HG02981 (cell line): ENCODE results near the gene CDKAL1.

ENCODE experiments used
- ATAC-seq: cut with Tn5 transposase; IDR thresholded peaks from one replicate; pipeline ENCODE4 v1.9.1; 2021; ENCODE audit warnings: mild to moderate bottlenecking, moderate library complexity; ENCODE audit not compliant: unreplicated experiment

Gene CDKAL1

GRCh38 chr6:20998748-20999448 lies 464.6 kb downstream of the CDKAL1 start:
- ATAC-seq, result no peak

GRCh38 chr6:21000331-21000801 lies 466.1 kb downstream of the CDKAL1 start:
- no peak for ATAC-seq

GRCh38 chr6:21001736-21002135 lies 467.5 kb downstream of the CDKAL1 start:
- no peak for ATAC-seq

DNA sequence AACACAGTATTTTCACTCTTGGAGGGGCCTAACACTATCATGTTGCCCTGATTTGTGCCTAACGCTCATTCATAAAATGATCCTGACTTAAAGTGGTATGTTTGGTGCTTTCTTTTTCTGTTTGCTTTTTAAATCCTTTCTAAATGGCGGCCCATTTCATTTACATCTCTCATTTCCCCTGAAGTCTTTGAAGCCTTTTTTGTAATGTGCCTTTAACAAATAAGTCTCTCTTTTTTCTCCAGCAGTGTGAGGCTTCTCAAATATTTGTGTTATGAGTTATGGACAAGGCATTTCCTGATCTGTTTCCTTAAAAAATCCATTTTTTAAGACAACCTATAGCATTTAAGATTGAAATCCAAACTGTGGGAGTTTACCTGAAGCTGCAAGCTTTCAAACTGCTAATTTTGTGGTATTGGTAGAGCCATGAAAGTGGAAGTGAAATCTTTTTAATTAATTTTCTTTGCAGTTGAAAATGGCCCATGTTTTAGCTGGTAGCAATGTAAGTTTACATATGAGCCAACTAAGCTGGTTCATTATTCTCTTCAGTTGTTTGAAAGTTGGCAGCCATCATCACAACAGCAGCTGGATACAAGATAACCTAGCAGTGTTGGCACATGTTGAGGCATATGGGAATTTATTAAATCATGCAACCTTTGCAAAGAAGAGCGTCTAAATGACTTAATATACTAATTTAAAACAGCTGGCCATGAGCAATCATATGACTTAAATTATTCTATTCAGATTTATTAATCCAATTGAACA lies 469.7 kb downstream of the CDKAL1 start:
- peak; percentile 68 for ATAC-seq

DNA sequence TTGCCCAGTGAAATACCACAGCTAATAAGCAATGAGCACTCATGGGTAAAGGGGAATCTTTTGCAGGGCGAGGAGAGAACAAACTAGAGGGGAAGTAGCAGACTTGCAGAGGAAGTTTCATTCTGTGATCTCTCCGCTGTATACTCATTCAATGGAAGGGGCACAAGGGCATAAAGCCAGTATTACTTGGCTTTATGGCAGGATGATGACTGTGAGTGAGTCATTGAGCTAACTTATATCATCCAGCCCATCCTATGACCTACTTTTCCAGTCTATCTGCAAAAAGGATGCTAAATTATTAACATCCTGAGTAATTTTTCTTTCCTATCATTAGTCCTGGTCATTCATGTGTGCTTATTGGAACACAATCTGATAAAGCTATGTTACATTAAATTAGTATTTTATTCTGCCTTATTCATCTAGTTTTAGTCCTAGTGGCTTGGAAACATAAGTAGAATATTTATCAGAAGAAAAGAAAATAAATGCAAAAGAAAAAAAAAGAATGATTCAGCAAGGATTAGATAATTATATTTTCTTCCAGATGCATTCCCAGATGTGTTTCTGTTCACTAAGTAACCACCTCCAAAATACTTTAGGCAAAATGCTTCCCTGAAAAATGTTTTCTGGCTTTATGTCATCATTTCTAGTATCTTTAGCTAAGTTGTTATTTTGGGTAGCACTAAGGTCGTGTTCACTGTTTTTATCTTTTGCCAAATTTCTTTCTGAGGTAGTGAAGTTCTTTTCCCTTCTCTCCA lies 471.7 kb downstream of the CDKAL1 start:
- ATAC-seq, result peak; percentile 46

- ATAC-seq, result no peak
Measured at GRCh38 chr6:21019614-21020013, 485.4 kb downstream of the CDKAL1 start.

DNA sequence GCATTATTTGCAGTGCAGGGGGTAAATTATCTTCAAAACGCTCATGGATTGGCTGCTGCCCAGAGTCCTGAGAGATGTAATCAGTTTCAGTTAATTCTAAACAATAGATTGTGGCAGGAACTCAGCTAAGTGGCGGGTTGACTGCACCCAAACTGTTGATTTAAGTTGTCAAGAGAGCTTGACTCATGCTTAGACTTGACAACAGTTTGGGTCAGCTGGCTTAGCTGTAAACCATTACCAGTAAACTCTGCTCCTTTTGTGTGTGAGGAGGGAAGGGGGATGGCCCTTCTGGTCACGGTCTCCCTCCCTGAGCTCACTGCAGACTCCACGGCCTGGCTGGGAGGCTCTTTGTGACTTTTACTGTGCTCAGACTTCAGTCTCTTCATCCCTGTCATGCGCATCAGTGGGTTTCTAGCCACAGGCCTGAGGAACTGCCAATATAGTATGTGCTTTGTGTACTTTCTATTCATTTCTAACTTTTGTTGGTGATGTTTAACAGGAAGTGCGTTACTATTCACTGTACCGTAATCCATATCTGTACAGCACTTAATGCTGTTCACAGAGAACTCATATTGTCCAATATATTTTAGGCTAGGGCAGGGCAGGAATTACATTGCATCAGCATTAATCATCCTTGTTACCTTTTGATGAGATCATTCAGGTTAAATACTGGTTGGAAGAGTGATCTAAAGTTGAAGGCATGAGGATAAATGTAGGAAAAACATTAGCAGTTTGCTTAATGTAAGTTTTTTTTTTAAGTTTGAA lies 488.3 kb downstream of the CDKAL1 start:
- ATAC-seq, result peak; percentile 92

- no peak for ATAC-seq
Measured at GRCh38 chr6:21023210-21023609, 489.0 kb downstream of the CDKAL1 start.

DNA sequence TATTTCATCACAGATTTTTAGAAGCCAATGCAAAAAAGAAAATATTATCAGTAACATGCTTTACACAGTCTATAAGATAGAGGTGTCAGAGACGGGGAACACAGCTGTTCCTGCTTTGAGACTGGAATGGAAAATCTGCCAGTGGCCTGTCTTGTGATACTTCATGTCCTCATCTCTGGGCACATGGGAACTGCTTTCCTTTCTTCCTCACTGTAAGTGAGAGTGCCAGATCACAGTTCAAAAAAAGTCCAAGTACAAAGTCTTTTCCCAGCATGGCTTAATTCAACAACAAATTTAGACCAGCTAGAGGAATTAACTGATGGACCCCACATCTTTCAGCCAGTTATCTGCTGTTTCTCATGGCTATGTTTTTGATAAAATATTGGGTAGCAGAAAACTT lies 490.4 kb downstream of the CDKAL1 start:
- no peak for ATAC-seq

- no peak for ATAC-seq
Measured at GRCh38 chr6:21026576-21027273, 492.5 kb downstream of the CDKAL1 start.

DNA sequence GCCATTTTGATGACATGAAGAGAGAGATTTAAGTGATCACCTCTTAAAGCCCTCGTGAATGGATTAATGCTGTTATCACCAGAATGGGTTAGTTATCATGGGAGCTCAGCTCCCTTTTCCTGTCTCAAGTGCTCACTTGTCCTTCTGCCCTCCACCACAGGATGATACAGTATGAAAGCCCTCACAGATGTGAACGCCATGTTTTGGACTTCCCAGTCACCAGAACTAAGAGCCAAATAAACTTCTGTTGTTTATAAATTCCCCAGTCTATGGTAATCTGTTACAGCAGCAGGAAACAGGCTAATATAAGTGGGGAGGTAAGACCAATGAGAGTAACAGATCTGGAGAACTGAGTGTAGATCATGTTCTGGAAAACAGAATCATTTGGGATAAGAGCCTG lies 493.2 kb downstream of the CDKAL1 start:
- ATAC-seq, result no peak

DNA sequence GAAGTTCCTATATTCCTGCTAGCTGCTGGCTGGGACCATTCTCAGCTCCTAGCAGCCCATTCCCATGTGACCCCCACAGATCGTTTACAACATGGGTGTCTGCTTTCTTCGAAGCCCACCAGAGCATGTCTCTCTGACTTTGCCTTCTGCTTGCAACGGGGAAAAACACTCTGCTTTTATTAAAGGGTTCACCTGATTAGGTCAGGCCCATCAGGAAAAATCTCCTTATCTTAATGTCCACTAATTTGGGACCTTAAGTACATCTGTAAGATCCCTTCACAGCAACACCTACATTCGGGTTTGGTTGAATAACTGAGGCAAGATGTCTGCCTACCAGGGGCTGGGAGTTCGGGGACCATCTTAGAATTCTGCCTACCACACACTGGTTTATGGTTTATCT lies 496.9 kb downstream of the CDKAL1 start:
- no peak for ATAC-seq

DNA sequence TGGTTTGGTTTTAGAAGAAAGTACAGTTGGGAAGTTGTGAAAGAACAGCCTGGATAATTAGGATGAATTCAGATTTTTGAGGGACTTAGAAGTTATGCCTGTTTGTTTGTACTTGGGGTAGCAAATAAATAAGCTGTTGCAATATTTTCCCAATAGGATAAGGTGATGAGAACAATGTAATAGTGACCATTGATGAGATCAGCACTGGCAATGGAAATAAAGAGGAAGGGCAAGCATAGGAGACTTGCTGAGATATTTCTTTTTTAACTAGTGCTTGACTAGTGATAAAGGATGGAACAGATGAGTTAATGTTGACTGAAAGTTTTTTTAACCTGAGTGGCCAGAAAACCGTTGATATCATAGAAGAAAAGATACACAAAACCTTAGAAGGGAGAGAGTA lies 498.8 kb downstream of the CDKAL1 start:
- no peak for ATAC-seq

GRCh38 chr6:21033575-21034026 lies 499.3 kb downstream of the CDKAL1 start:
- ATAC-seq, result no peak

GRCh38 chr6:21034345-21034744 lies 500.1 kb downstream of the CDKAL1 start:
- ATAC-seq, result no peak

- peak; percentile 88 for ATAC-seq
Measured at GRCh38 chr6:21037453-21037852, 503.2 kb downstream of the CDKAL1 start.

DNA sequence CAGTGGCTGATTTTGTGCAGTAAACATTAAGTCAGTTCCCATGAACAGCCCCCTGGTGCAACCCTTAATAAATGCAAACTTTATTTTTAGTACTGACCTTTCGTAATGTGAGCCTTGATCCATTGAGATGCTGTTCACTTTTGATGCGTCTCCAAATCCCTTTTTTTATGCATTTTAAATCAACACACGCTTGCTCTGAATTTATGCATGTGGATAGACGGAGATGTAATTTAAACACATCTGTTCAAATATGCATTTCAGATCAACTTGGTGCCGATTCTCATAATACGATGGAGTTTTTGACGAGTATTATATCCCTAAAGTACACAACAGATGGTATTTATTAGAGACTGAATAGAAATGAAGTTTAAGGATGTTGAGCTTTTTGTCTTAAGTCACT lies 505.7 kb downstream of the CDKAL1 start:
- ATAC-seq, result no peak

DNA sequence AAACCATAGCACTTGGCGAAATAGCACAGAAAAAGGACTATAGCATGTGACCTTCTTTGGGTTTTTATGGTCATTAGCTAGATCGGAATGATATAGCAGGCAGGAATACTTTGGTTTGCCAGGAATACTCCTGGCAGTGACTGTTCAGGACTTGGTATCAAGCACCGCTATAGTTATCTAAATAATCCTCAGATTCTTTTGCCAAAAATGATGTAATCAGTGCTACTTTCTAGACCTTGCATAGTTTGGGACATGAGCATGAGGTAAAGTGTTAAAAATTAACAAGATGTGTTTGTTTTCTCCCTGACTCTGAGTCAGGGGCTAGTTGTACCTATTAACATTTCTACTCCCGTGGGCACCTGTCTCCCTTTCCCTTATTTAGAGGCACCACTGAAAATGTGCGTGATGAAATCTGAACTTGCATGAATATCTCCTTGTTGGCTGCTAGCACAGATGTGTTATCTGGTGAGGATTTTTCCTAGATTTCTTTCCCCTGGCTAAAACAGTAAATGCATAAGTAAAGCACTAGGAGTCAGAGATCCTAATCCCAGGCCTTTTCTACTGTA lies 511.0 kb downstream of the CDKAL1 start:
- ATAC-seq, result no peak

DNA sequence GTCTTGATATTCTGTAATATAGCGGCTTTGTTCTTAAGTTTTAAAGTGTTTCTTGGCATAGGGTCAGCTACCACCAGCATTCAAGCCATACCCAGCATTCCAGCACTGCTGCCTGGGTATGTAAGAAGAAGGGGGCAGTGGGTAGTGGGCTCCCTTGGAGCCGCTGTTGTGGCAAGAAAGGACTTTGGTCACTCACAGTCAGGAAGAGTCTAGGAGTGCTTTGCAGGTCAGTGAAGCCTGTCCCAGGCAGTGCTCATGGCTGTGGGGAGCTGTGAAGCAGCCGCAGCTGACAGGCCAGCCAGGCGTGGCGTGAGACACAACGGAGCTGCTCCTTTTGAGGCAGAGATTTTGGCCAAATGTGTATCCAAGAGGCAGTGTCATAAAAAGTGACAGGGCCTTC lies 512.0 kb downstream of the CDKAL1 start:
- no peak for ATAC-seq

DNA sequence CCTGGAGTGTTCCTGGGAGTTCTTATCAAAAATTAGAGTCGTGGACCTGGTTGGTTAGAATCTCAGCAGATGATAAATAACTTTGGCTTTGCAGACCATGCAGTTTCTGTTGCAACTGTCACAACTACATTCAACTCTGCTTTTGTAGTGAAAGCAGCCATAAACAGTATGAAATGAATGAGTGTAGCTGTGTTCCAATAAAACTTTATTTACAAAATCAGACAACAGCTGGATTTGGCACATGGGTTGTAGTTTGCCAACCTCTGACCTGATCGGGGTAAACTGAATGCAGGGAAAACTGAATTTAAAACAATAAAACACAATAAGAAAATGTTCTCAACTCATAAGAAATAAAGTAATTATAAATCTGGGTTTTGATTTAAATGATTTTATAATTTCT lies 513.8 kb downstream of the CDKAL1 start:
- no peak for ATAC-seq
